Measurements from ENCODE around the gene DPM2. TPM values are rescaled to one million over a fixed set of nuclear protein-coding genes. Genes with fewer than 3 reads are reported as not detected.
A peak's percentile ranks its signal among the peaks of the same experiment; 100 is the strongest.

DPM2 gene
- total RNA-seq (2014; rRNA removed; shearing (Covaris generic)) (27.0 and 33.3 TPM in 2 replicates), polyA plus RNA-seq (2016; fragmentation: Nextera tagmentation; extraction: Ambion mirVana) (62.8 and 66.5 TPM in 2 replicates)

GRCh38 chr9:127937388-127938297 is at the start of gene DPM2:
DPM2 (minus strand) TSS chr9:127937854; CDS start chr9:127937820, 34 bp downstream.
- Histone ChIP-seq H3K27ac (peak within 1 kb of the TSS; percentile 55), H3F3A (ENCODE audit: insufficient read depth) (peaks cover 6% of the 10 kb centered on the region; the same call in 1 of the 2 replicates), H3K9me3 (ENCODE audit: low read depth) (no peaks in the 10 kb centered on the region), H4K20me1 (ENCODE audit: insufficient read depth) (no peaks in the 10 kb centered on the region), H3K9ac (peak within 1 kb of the TSS; percentile 88), H3K27me3 (replicated peaks; ENCODE audit: insufficient read depth) (no peaks in the 10 kb centered on the region), H3K4me3 (peak within 1 kb of the TSS; percentile 84), H3K36me3 (ENCODE audit: low read depth) (no peaks in the 10 kb centered on the region; the same call in 1 of the 2 replicates), H3K9me2 (ENCODE audit: insufficient read depth) (no peaks in the 10 kb centered on the region), H3K4me1 (ENCODE audit: insufficient read depth) (peaks cover 23% of the 10 kb centered on the region), H3K79me2 (ENCODE audit: insufficient read depth) (peaks cover 42% of the 10 kb centered on the region), H3K4me2 (ENCODE audit: unreplicated experiment) (peak within 1 kb of the TSS; percentile 80), H2AFZ (peak within 1 kb of the TSS; percentile 87)
- no peak for TF ChIP-seq EZH2phosphoT487 (IDR thresholded peaks at IDR 0.05; ENCODE audit: insufficient read depth, low read depth)
- TF ChIP-seq EZH2 (IDR thresholded peaks at IDR 0.05; ENCODE audit: insufficient read depth, poor library complexity, severe bottlenecking) = no peak
- in situ Hi-C loops (cut with MboI) = no loop called here
- DNase-seq = peak; percentile 96
- WGBS, 2 experiments (ENCODE audit: low coverage in 1 of 2, low lambda C conversion rate in 2 of 2, missing lambda C conversion rate in 2 of 2) = 2% methylated on average over 59 to 60 of the region's 60 CpGs

- TF ChIP-seq EZH2 (IDR thresholded peaks at IDR 0.05; ENCODE audit: insufficient read depth, poor library complexity, severe bottlenecking) = no peak
- TF ChIP-seq EZH2phosphoT487 (IDR thresholded peaks at IDR 0.05; ENCODE audit: insufficient read depth, low read depth) = no peak
- Histone ChIP-seq H3K4me3 (no peak overlapping the region), H3K9me2 (ENCODE audit: insufficient read depth) (no peaks in the 10 kb centered on the region), H3K9ac (no peak overlapping the region), H3K79me2 (ENCODE audit: insufficient read depth) (no peaks in the 10 kb centered on the region), H3K27me3 (replicated peaks; ENCODE audit: insufficient read depth) (no peaks in the 10 kb centered on the region), H3K9me3 (ENCODE audit: low read depth) (no peaks in the 10 kb centered on the region), H4K20me1 (ENCODE audit: insufficient read depth) (no peaks in the 10 kb centered on the region), H3K36me3 (ENCODE audit: low read depth) (no peaks in the 10 kb centered on the region), H3F3A (ENCODE audit: insufficient read depth) (peaks cover 8% of the 10 kb centered on the region; the same call in 1 of the 2 replicates), H3K27ac (peak overlapping the region; percentile 42), H3K4me2 (ENCODE audit: unreplicated experiment) (no peak overlapping the region), H2AFZ (no peak overlapping the region), H3K4me1 (ENCODE audit: insufficient read depth) (no peaks in the 10 kb centered on the region)
- peak; percentile 87 for DNase-seq
- in situ Hi-C loops (cut with MboI) = no loop called here
- WGBS, 2 experiments (ENCODE audit: low coverage in 1 of 2, low lambda C conversion rate in 2 of 2, missing lambda C conversion rate in 2 of 2) = 53 to 55% methylated on average over 9 of the region's 9 CpGs
Observed at GRCh38 chr9:127987103-127987614, 49.5 kb upstream of the DPM2 start.

- no peak for DNase-seq
- Histone ChIP-seq H3K4me1 (ENCODE audit: insufficient read depth) (peaks cover 7% of the 10 kb centered on the region), H3K4me2 (ENCODE audit: unreplicated experiment) (no peak overlapping the region), H3K9ac (no peak overlapping the region), H2AFZ (no peak overlapping the region), H4K20me1 (ENCODE audit: insufficient read depth) (no peaks in the 10 kb centered on the region), H3K9me2 (ENCODE audit: insufficient read depth) (no peaks in the 10 kb centered on the region), H3K27me3 (replicated peaks; ENCODE audit: insufficient read depth) (no peaks in the 10 kb centered on the region), H3K4me3 (no peak overlapping the region), H3F3A (ENCODE audit: insufficient read depth) (peaks cover 8% of the 10 kb centered on the region; the same call in 1 of the 2 replicates), H3K9me3 (ENCODE audit: low read depth) (no peaks in the 10 kb centered on the region), H3K27ac (no peak overlapping the region), H3K79me2 (ENCODE audit: insufficient read depth) (peaks cover 2% of the 10 kb centered on the region), H3K36me3 (ENCODE audit: low read depth) (no peaks in the 10 kb centered on the region)
- in situ Hi-C loops (cut with MboI) = no loop called here
- no peak for TF ChIP-seq EZH2 (IDR thresholded peaks at IDR 0.05; ENCODE audit: insufficient read depth, poor library complexity, severe bottlenecking)
- no peak for TF ChIP-seq EZH2phosphoT487 (IDR thresholded peaks at IDR 0.05; ENCODE audit: insufficient read depth, low read depth)
- 80 to 83% methylated on average over 3 of the region's 3 CpGs for WGBS, 2 experiments (ENCODE audit: low coverage in 1 of 2, low lambda C conversion rate in 2 of 2, missing lambda C conversion rate in 2 of 2)
Observed at GRCh38 chr9:127985011-127985410, 47.4 kb upstream of the DPM2 start.

GRCh38 chr9:127983847-127984289 is 46.2 kb upstream of the DPM2 start:
- Histone ChIP-seq H3K27me3 (replicated peaks; ENCODE audit: insufficient read depth) (no peaks in the 10 kb centered on the region), H4K20me1 (ENCODE audit: insufficient read depth) (no peaks in the 10 kb centered on the region), H3K9me3 (ENCODE audit: low read depth) (no peaks in the 10 kb centered on the region), H3K9ac (no peak overlapping the region), H3K36me3 (ENCODE audit: low read depth) (no peaks in the 10 kb centered on the region), H3K79me2 (ENCODE audit: insufficient read depth) (peaks cover 14% of the 10 kb centered on the region), H3K4me2 (ENCODE audit: unreplicated experiment) (no peak overlapping the region), H3K4me3 (no peak overlapping the region), H3K4me1 (ENCODE audit: insufficient read depth) (peaks cover 8% of the 10 kb centered on the region), H3F3A (ENCODE audit: insufficient read depth) (peaks cover 11% of the 10 kb centered on the region), H2AFZ (no peak overlapping the region), H3K27ac (no peak overlapping the region), H3K9me2 (ENCODE audit: insufficient read depth) (no peaks in the 10 kb centered on the region)
- TF ChIP-seq EZH2 (IDR thresholded peaks at IDR 0.05; ENCODE audit: insufficient read depth, poor library complexity, severe bottlenecking) = no peak
- no peak for TF ChIP-seq EZH2phosphoT487 (IDR thresholded peaks at IDR 0.05; ENCODE audit: insufficient read depth, low read depth)
- no peak for DNase-seq
- 93 to 94% methylated on average over 9 of the region's 9 CpGs for WGBS, 2 experiments (ENCODE audit: low coverage in 1 of 2, low lambda C conversion rate in 2 of 2, missing lambda C conversion rate in 2 of 2)
- in situ Hi-C loops (cut with MboI) = no loop called here
